HCT116 (cell line): ENCODE results near the gene RIPOR3. TPM values are rescaled to one million over a fixed set of nuclear protein-coding genes. Genes with fewer than 3 reads are reported as not detected.
"Not testable (repeated sequence)": the region's sequence is repeated elsewhere in the genome, so short reads cannot be mapped to it uniquely, and the experiment has no call there.

ENCODE experiments used
- ATAC-seq: fragments of 200-7000 bp; cut with Tn5 transposase; 2 replicates; pipeline ENCODE4 v1.9.1; 2020; ENCODE audit warnings: mild to moderate bottlenecking, moderate library complexity
- BruUV-seq: library from RNA; stranded (reverse); fragments of 400-500 nt; replicated peaks from 2 replicates; lab custom pipeline; 2021; lab: Mats Ljungman, UMichigan
- CTCF ChIA-PET: fragments of 300-600 bp; sonication (Branson Sonifier 250); formaldehyde crosslinking; loops from one replicate; lab custom pipeline; 2021; ENCODE audit warnings: antibody characterized with exemption; lab: Charles Lee
- POLR2A ChIA-PET: fragments of 300-600, 350-600 bp; sonication (Branson Sonifier 250); formaldehyde crosslinking; loops from one replicate; lab custom pipeline; 2021; ENCODE audit warnings: antibody characterized with exemption; lab: Charles Lee
- RAD21 ChIA-PET, 2 experiments: fragments of 300-600 bp; sonication (Branson Sonifier 250); formaldehyde crosslinking; loops; one replicate each; lab custom pipeline; 2023; ENCODE audit warnings: low total read pairs in 2 of 2; ENCODE audit not compliant: uncharacterized antibody in 2 of 2, unreplicated experiment in 2 of 2, low non-redundant PET in 1 of 2; lab: Charles Lee
- DNase-seq: peaks from one replicate; pipeline ENCODE4 v3.0.0-alpha.2; 2010; ENCODE audit warnings: low read depth, low spot score
- H2AFZ ChIP-seq: fragments of 200-600 bp; shearing (Covaris generic), sonication (generic); 2 replicates; pipeline ENCODE4 v1.6.1; 2017; ENCODE audit warnings: low read depth, mixed run types, mixed read lengths, antibody characterized with exemption, low read length; ENCODE audit not compliant: poor library complexity, severe bottlenecking
- H3K27ac ChIP-seq: 2 replicates; pipeline ENCODE4 v1.5.1; 2012; ENCODE audit warnings: low read depth, low read length
- H3K27me3 ChIP-seq: fragments of 200-600 bp; sonication (generic); 2 replicates; pipeline ENCODE4 v1.6.1; 2016; ENCODE audit warnings: mixed run types, low read length, mixed read lengths; ENCODE audit not compliant: insufficient read depth
- H3K36me3 ChIP-seq, 2 experiments: fragments of 200-500 bp in 1 of 2; fragments of 200-600 bp in 1 of 2; sonication (Bioruptor generic) in 1 of 2; sonication (generic) in 1 of 2; 2 replicates each; pipeline versions ENCODE4 v1.5.1 to v1.6.1; 2014 to 2016; ENCODE audit warnings: low read length in 2 of 2, inconsistent platforms in 1 of 2, mixed read lengths in 1 of 2, mixed run types in 1 of 2; ENCODE audit not compliant: insufficient read depth in 2 of 2, control insufficient read depth in 1 of 2
- H3K4me1 ChIP-seq, 2 experiments: fragments of 200-600 bp in 1 of 2; sonication (generic) in 1 of 2; 2 replicates each; pipeline versions ENCODE4 v1.5.1 to v1.6.1; 2012 to 2017; ENCODE audit warnings: low read length in 2 of 2, inconsistent platforms in 1 of 2, mild to moderate bottlenecking in 1 of 2, mixed read lengths in 1 of 2, mixed run types in 1 of 2, moderate library complexity in 1 of 2; ENCODE audit not compliant: insufficient read depth in 2 of 2, control insufficient read depth in 1 of 2
- H3K4me2 ChIP-seq: fragments of 200-600 bp; sonication (generic); 2 replicates; pipeline ENCODE4 v1.6.1; 2017; ENCODE audit warnings: mixed run types, low read length, mixed read lengths
- H3K4me3 ChIP-seq, 2 experiments: fragments of 200-600 bp in 1 of 2; sonication (generic) in 1 of 2; replicated peaks in 1 of 2; 2 replicates each; pipeline ENCODE4 v1.5.1; 2011 to 2016; ENCODE audit warnings: low read length in 2 of 2, control low read depth in 1 of 2, low read depth in 1 of 2, mild to moderate bottlenecking in 1 of 2, mixed read lengths in 1 of 2, mixed run types in 1 of 2
- H3K79me2 ChIP-seq: fragments of 200-600 bp; sonication (generic); 2 replicates; pipeline ENCODE4 v1.6.1; 2017; ENCODE audit warnings: mild to moderate bottlenecking, mixed run types, low read length, moderate library complexity, mixed read lengths; ENCODE audit not compliant: insufficient read depth
- H3K9ac ChIP-seq: fragments of 200-600 bp; sonication (generic); 2 replicates; pipeline ENCODE4 v1.6.1; 2016; ENCODE audit warnings: low read length, mixed read lengths
- H3K9me2 ChIP-seq: fragments of 200-600 bp; sonication (generic), shearing (Covaris generic); 2 replicates; pipeline ENCODE4 v1.6.1; 2017; ENCODE audit warnings: mixed run types, mild to moderate bottlenecking, moderate library complexity; ENCODE audit not compliant: insufficient read depth
- H3K9me3 ChIP-seq, 2 experiments: fragments of 200-500 bp in 1 of 2; fragments of 200-600 bp in 1 of 2; sonication (Bioruptor generic) in 1 of 2; sonication (generic) in 1 of 2; 2 replicates each; pipeline ENCODE4 v1.6.1; 2014 to 2017; ENCODE audit warnings: low read length in 2 of 2, mixed read lengths in 2 of 2, inconsistent platforms in 1 of 2, low read depth in 1 of 2, mild to moderate bottlenecking in 1 of 2, mixed run types in 1 of 2, moderate library complexity in 1 of 2; ENCODE audit not compliant: control insufficient read depth in 1 of 2, insufficient read depth in 1 of 2
- H4K20me1 ChIP-seq: fragments of 200-600 bp; sonication (generic), shearing (Covaris generic); 2 replicates; pipeline ENCODE4 v1.6.1; 2017; ENCODE audit warnings: mixed run types, mild to moderate bottlenecking, moderate library complexity; ENCODE audit not compliant: insufficient read depth
- CBX3 ChIP-seq: IDR thresholded peaks from 2 replicates; pipeline ENCODE4 v1.6.1; 2012; ENCODE audit warnings: low read depth
- CEBPB ChIP-seq: IDR thresholded peaks from 2 replicates; pipeline ENCODE4 v1.6.1; 2012; ENCODE audit warnings: low read depth
- EGR1 ChIP-seq: IDR thresholded peaks from 2 replicates; pipeline ENCODE4 v1.6.1; 2012; ENCODE audit warnings: low read depth
- EZH2phosphoT487 ChIP-seq: fragments of 200-600 bp; IDR thresholded peaks from 2 replicates; pipeline ENCODE4 v1.6.1; 2018; ENCODE audit warnings: antibody characterized with exemption, borderline replicate concordance
- FOSL1 ChIP-seq: IDR thresholded peaks from 2 replicates; pipeline ENCODE4 v1.6.1; 2012; ENCODE audit warnings: low read depth
- POLR2A ChIP-seq: IDR thresholded peaks from 2 replicates; pipeline ENCODE4 v1.7.0; 2011; ENCODE audit warnings: borderline replicate concordance; ENCODE audit not compliant: insufficient read depth, insufficient read length; ENCODE audit errors: extremely low read depth
- RAD21 ChIP-seq: IDR thresholded peaks from 2 replicates; pipeline ENCODE4 v1.6.1; 2012; ENCODE audit warnings: low read depth, mild to moderate bottlenecking
- YY1 ChIP-seq: IDR thresholded peaks from 2 replicates; pipeline ENCODE4 v1.6.1; 2011; ENCODE audit warnings: low read length, low read depth, moderate library complexity, mild to moderate bottlenecking; ENCODE audit not compliant: insufficient replicate concordance; ENCODE audit errors: extremely low read depth
- ZFX ChIP-seq: fragments of 450-650 bp; IDR thresholded peaks from 2 replicates; pipeline ENCODE4 v1.6.1; 2017
- ZNF274 ChIP-seq: fragments of 200-500 bp; sonication (Bioruptor generic); IDR thresholded peaks from 2 replicates; pipeline ENCODE4 v1.6.1; 2014; ENCODE audit warnings: mild to moderate bottlenecking, low read depth, low read length, inconsistent platforms
- intact Hi-C: fragments of 100-400 bp; cut with micrococcal nuclease; formaldehyde crosslinking; loops from 2 replicates; pipeline ENCODE4 v1.10.0; 2022
- total RNA-seq: library from RNA; stranded (reverse); gene quantifications from one replicate; pipeline ENCODE4 v1.2.1, GENCODE V29; 2021; ENCODE audit not compliant: unreplicated experiment
- TF ChIP-seq, protein P1 (sequence below): IDR thresholded peaks from 2 replicates; pipeline ENCODE4 v1.6.1; 2012; ENCODE audit warnings: low read depth

Gene RIPOR3
- total RNA-seq, 1 experiment from 2014 or later = 0.22 TPM

DNA sequence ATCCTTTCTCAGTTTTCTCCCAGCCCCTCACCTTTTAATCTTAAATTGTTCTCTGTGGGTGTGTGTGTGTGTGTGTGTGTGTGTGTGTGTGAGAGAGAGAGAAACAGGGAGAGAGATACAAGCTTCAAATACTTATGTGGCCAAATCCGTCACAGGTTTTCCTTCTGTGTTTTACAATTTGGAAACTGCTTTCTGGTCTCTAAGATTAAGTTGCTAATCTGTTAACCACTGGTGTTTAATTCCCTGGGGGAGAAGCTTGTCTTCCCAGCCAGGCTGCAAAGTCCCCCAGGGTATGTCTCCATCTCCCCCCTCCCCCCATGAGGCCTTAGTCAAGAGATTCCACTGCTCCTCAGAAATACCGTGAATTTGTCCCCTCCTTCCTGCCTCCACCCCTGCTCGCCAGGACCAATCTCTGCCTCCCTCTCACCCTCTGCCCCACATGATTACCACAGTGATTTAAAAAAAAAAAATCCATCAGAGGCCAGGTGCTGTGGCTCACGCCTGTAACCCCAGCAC is 49.0 kb downstream of the RIPOR3 start:
- Histone ChIP-seq H3K36me3 (no peaks in the 10 kb centered on the region), H3K4me3 (no peak overlapping the region), H3K4me1 (peaks cover 26 to 39% of the 10 kb centered on the region in 2 experiments), H3K79me2 (no peaks in the 10 kb centered on the region), H3K27me3 (no peaks in the 10 kb centered on the region), H3K4me2 (no peak overlapping the region), H3K9me2 (no peaks in the 10 kb centered on the region), H3K9me3 (peaks cover 0 to 6% of the 10 kb centered on the region in 2 experiments; a peak in 1 of 4 replicates), H2AFZ (no peak overlapping the region), H3K27ac (no peak overlapping the region), H4K20me1 (no peaks in the 10 kb centered on the region), H3K9ac (no peak overlapping the region)
- DNase-seq = no peak
- no peak for ATAC-seq
- ChIA-PET CTCF (no interaction called here), POLR2A (no interaction called here), RAD21 (no interaction called here)
- TF ChIP-seq CBX3 (no peak), YY1 (no peak), POLR2A (no peak), FOSL1 (no peak), EGR1 (no peak), RAD21 (no peak), ZNF274 (no peak), ZFX (no peak), CEBPB (no peak), EZH2phosphoT487 (no peak)
- TF ChIP-seq, protein P1, sequence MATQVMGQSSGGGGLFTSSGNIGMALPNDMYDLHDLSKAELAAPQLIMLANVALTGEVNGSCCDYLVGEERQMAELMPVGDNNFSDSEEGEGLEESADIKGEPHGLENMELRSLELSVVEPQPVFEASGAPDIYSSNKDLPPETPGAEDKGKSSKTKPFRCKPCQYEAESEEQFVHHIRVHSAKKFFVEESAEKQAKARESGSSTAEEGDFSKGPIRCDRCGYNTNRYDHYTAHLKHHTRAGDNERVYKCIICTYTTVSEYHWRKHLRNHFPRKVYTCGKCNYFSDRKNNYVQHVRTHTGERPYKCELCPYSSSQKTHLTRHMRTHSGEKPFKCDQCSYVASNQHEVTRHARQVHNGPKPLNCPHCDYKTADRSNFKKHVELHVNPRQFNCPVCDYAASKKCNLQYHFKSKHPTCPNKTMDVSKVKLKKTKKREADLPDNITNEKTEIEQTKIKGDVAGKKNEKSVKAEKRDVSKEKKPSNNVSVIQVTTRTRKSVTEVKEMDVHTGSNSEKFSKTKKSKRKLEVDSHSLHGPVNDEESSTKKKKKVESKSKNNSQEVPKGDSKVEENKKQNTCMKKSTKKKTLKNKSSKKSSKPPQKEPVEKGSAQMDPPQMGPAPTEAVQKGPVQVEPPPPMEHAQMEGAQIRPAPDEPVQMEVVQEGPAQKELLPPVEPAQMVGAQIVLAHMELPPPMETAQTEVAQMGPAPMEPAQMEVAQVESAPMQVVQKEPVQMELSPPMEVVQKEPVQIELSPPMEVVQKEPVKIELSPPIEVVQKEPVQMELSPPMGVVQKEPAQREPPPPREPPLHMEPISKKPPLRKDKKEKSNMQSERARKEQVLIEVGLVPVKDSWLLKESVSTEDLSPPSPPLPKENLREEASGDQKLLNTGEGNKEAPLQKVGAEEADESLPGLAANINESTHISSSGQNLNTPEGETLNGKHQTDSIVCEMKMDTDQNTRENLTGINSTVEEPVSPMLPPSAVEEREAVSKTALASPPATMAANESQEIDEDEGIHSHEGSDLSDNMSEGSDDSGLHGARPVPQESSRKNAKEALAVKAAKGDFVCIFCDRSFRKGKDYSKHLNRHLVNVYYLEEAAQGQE = no peak
- no TSS peak for BruUV-seq
- intact Hi-C loops = no loop called here

DNA sequence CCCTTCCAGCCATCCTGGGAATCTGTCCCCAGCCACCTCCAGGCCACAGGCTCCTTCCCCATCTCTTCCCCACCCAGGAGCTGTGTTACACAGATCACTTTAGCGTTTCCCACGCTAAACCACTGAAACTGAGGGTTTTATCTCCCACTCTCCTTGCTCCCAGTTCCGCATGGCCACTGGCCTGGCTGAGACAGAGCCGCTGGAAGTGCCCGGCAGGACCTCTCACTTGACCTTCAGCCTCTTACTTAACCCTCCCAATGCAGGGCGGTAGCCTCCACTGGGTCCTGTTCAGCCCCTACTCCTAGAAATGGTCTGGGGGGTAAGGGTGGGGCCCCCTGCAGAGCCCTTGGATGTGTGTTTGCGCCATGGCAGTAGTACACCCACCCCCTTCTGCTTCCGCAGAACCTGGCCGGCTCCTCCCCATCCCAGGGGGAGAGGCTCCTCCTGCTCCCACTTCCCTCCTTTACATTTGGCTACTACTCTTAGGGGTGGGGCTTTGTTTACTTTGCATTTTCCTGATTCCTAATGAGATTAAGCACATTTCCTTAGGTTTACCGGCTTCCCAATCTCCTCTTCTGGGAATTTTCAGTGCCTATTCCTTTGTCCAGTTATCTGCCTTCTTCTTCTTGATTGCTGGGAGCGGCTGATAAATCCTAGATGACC is 49.6 kb downstream of the RIPOR3 start:
- H3K27ac ChIP-seq, H3K9ac ChIP-seq, DNase-seq, H3K9me3 ChIP-seq, H4K20me1 ChIP-seq, POLR2A ChIA-PET, H3K27me3 ChIP-seq, intact Hi-C loops, H3K36me3 ChIP-seq, H3K79me2 ChIP-seq, BruUV-seq, RAD21 ChIA-PET, H3K9me2 ChIP-seq, H3K4me3 ChIP-seq, H2AFZ ChIP-seq, ATAC-seq, H3K4me2 ChIP-seq: not testable (repeated sequence)
- CTCF ChIA-PET = interaction anchor here (1.3 kb wide), 1 partner anchor 153 kb away, joined by 3 read pairs; the partner anchor contains the start of gene BCAS4
- peaks cover 26 to 40% of the 10 kb centered on the region in 2 experiments for H3K4me1 ChIP-seq
